ENCODE data around the gene GARIN5B.

The GARIN5B gene

GRCh38 chr19:55353803-55354697 lies 9.0 kb downstream of the GARIN5B start:
- Mint-ChIP-seq H3K9me3 (no peaks in the 10 kb centered on the region), H3K4me3 (peak overlapping the region; percentile 68), H3K27me3 (peaks cover 84% of the 10 kb centered on the region), H3K4me1 (peaks cover 35% of the 10 kb centered on the region), H3K27ac (no peak overlapping the region), H3K36me3 (no peaks in the 10 kb centered on the region)
- peak; percentile 79 for DNase-seq
- CTCF ChIA-PET: no interaction called here

- Mint-ChIP-seq H3K4me1 (peaks cover 35% of the 10 kb centered on the region), H3K27ac (no peak overlapping the region), H3K27me3 (peaks cover 77% of the 10 kb centered on the region), H3K4me3 (peak overlapping the region; percentile 68), H3K36me3 (no peaks in the 10 kb centered on the region), H3K9me3 (no peaks in the 10 kb centered on the region)
- CTCF ChIA-PET: no interaction called here
- DNase-seq: no peak
These were observed 9.7 kb downstream of the GARIN5B start for GRCh38 chr19:55353356-55353802.

- CTCF ChIA-PET: no interaction called here
- Mint-ChIP-seq H3K4me1 (peaks cover 35% of the 10 kb centered on the region), H3K4me3 (peak overlapping the region; percentile 1), H3K36me3 (peaks cover 3% of the 10 kb centered on the region), H3K27me3 (peaks cover 72% of the 10 kb centered on the region), H3K9me3 (no peaks in the 10 kb centered on the region), H3K27ac (no peak overlapping the region)
- no peak for DNase-seq
These were observed 10.4 kb downstream of the GARIN5B start for GRCh38 chr19:55352549-55353145.

- CTCF ChIA-PET: no interaction called here
- no peak overlapping the region for H3K4me3 Mint-ChIP-seq
- DNase-seq: no peak
- H3K27ac Mint-ChIP-seq: no peak overlapping the region
- H3K9me3 Mint-ChIP-seq: no peaks in the 10 kb centered on the region
- H3K27me3 Mint-ChIP-seq: peaks cover 66% of the 10 kb centered on the region
- H3K36me3 Mint-ChIP-seq: peaks cover 3% of the 10 kb centered on the region
- peaks cover 35% of the 10 kb centered on the region for H3K4me1 Mint-ChIP-seq
These were observed 11.0 kb downstream of the GARIN5B start for GRCh38 chr19:55352040-55352439.

GRCh38 chr19:55350620-55351315 lies 12.3 kb downstream of the GARIN5B start:
- Mint-ChIP-seq H3K4me3 (no peak overlapping the region), H3K27me3 (peaks cover 53% of the 10 kb centered on the region), H3K9me3 (no peaks in the 10 kb centered on the region), H3K4me1 (peaks cover 35% of the 10 kb centered on the region), H3K36me3 (peaks cover 3% of the 10 kb centered on the region), H3K27ac (no peak overlapping the region)
- DNase-seq: no peak
- CTCF ChIA-PET: interaction anchor here (0.7 to 1.3 kb wide), 2 partner anchors 18 to 49 kb away, joined by 4 read pairs; no protein-coding TSS in a partner anchor

GRCh38 chr19:55348317-55349034 lies 14.6 kb downstream of the GARIN5B start:
- H3K9me3 Mint-ChIP-seq: no peaks in the 10 kb centered on the region
- H3K27me3 Mint-ChIP-seq: peaks cover 32% of the 10 kb centered on the region
- no peak for DNase-seq
- H3K27ac Mint-ChIP-seq: no peak overlapping the region
- peaks cover 25% of the 10 kb centered on the region for H3K4me1 Mint-ChIP-seq
- no peak overlapping the region for H3K4me3 Mint-ChIP-seq
- CTCF ChIA-PET: no interaction called here
- H3K36me3 Mint-ChIP-seq: peaks cover 14% of the 10 kb centered on the region

GRCh38 chr19:55347442-55348009 lies 15.5 kb downstream of the GARIN5B start:
- CTCF ChIA-PET: no interaction called here
- Mint-ChIP-seq H3K4me3 (no peak overlapping the region), H3K27me3 (peaks cover 22% of the 10 kb centered on the region), H3K36me3 (peaks cover 21% of the 10 kb centered on the region), H3K27ac (no peak overlapping the region), H3K4me1 (peaks cover 15% of the 10 kb centered on the region), H3K9me3 (no peaks in the 10 kb centered on the region)
- DNase-seq: no peak

GRCh38 chr19:55346725-55347441 lies 16.2 kb downstream of the GARIN5B start:
- Mint-ChIP-seq H3K9me3 (no peaks in the 10 kb centered on the region), H3K27ac (no peak overlapping the region), H3K27me3 (peaks cover 16% of the 10 kb centered on the region), H3K36me3 (peaks cover 21% of the 10 kb centered on the region), H3K4me3 (no peak overlapping the region), H3K4me1 (peaks cover 11% of the 10 kb centered on the region)
- CTCF ChIA-PET: no interaction called here
- no peak for DNase-seq

GRCh38 chr19:55345818-55346724 lies 17.0 kb downstream of the GARIN5B start:
- no peak overlapping the region for H3K4me3 Mint-ChIP-seq
- CTCF ChIA-PET: no interaction called here
- H3K27me3 Mint-ChIP-seq: peaks cover 8% of the 10 kb centered on the region

GRCh38 chr19:55345101-55345817 lies 17.8 kb downstream of the GARIN5B start:
- Mint-ChIP-seq H3K4me1 (peaks cover 12% of the 10 kb centered on the region), H3K36me3 (peaks cover 24% of the 10 kb centered on the region), H3K4me3 (peak overlapping the region; percentile 23), H3K27ac (no peak overlapping the region), H3K9me3 (no peaks in the 10 kb centered on the region), H3K27me3 (no peaks in the 10 kb centered on the region)
- CTCF ChIA-PET: no interaction called here
- no peak for DNase-seq

More at GRCh38 chr19:55345818-55346724, 17.0 kb downstream of the GARIN5B start:
- H3K36me3 Mint-ChIP-seq: peaks cover 24% of the 10 kb centered on the region
- H3K4me1 Mint-ChIP-seq: peaks cover 8% of the 10 kb centered on the region
- no peak overlapping the region for H3K27ac Mint-ChIP-seq
- no peak for DNase-seq
- no peaks in the 10 kb centered on the region for H3K9me3 Mint-ChIP-seq

- CTCF ChIA-PET: no interaction called here
- peaks cover 18% of the 10 kb centered on the region for H3K4me1 Mint-ChIP-seq
- H3K27ac Mint-ChIP-seq: no peak overlapping the region
- DNase-seq: no peak
- H3K27me3 Mint-ChIP-seq: no peaks in the 10 kb centered on the region
- no peaks in the 10 kb centered on the region for H3K9me3 Mint-ChIP-seq
- peaks cover 25% of the 10 kb centered on the region for H3K36me3 Mint-ChIP-seq
- no peak overlapping the region for H3K4me3 Mint-ChIP-seq
These were observed 18.6 kb downstream of the GARIN5B start for GRCh38 chr19:55344444-55344843.

All from activated naive CD4-positive, alpha-beta T cell treated with anti-CD3 and anti-CD28 coated beads, Interleukin-2, amount 10 ng/mL, durations not matched to agents 7 days and 5 days (primary cell).